Germinal center (tissue), 1 donor: ENCODE data around the gene CCDC93.

Experiments used
- DNase-seq: peaks from one replicate; pipeline ENCODE4 v3.0.0; 2012; ENCODE audit warnings: mixed read lengths, low spot score

CCDC93 gene

DNA sequence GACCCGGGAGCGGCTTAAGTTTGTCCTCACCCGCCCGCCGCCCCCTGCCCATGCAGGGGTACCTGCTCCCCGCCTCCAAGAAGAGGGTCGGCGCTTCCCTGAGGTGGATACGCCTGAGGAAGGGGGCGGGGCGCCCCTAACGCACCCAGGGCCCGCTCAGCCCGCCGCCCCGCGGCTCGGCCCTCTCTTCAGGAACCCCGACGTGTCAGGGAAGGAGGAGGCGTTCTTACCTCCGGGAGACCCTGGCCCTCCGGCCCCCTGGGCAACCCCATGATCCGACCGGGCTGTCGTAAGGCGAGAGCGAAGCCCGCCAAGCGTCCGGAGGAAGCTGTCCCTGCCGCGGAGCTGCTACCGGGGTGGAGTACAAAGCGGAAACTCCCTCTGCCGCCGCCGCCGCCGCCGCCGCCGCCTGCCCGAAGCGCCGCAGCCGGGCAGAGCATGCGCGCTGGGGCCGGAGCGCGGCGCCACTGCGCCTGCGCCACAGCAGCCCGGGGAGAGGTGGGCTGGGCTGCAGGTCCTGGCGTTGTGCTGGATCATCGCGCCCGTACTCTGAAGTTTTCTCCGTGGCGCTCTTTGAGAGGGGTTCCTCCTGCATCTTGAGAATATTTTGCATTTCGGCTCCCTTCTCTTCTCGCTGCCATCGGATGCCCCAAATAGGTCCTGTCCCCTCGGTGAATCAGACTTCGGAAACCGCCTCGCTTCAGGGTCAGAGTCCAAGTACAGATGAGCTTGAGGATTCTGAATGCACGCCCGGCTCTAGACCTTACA, at the start of gene CCDC93:
Gene CCDC93 (minus strand): TSS at position 347 of the 768 bp plus-strand sequence. CDS start 75 bp downstream, at position 272.
- DNase-seq: peak; percentile 99

DNA sequence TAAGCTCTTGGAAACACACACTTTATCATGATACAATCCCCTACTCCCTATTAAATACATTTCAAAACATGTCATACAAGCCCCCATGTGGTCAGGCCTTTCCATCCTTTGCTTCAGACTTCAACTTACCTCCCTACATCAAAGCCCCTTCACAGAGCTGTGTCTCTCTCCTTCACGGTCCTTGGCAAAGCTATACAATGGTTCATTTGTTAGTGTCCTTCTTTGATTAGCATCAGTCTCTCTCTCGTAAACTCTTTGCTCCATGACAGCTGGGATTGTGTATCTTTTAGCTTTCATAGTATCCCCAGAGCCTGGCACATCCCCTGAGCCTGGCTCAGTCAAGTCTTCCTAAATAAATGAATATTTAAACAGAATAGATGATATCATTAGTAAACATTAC, 48.8 kb upstream of the CCDC93 start:
- no peak for DNase-seq

DNA sequence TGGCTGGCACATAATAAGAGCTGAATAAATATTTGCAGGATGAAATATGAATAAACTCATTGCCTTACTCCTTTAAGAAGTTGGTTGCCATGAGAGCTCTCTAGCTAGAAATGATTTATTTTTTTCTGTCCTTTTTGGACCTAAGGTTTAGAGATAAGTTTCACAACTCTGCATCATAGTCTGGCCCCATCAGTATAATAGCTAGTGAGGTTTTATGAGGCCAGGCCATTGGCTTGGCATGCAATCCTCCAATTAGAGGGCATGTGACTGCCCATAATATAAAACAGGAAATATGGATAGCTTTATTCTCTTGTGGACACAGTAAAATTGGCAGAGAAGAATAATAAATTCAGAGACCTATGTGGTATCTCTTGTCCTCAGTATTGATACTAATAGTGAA, 48.2 kb upstream of the CCDC93 start:
- no peak for DNase-seq

GRCh38 chr2:118061135-118061955, 47.5 kb upstream of the CCDC93 start:
- DNase-seq: peak; percentile 18

- no peak for DNase-seq
These were observed 46.1 kb upstream of the CCDC93 start for GRCh38 chr2:118059919-118060478.

DNA sequence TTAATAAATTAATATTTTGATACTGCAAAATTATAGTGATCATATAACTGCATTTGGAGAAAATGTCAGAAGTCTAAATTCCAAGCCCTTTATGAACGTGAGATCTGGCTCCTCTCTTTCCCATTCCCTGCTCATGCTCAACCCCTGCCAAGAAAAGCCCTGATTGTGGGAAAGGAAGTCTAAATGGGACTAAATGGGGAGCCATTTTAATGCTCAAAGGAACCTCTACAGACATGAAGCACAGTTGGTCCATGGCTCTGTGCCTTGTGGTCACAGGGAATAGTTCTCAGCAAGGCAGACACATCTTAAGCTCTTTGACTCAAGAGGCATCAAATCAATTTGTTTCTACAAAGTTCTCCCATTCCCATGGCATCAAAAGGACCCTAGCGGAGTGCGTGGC, 45.1 kb upstream of the CCDC93 start:
- DNase-seq: no peak

- no peak for DNase-seq
These were observed 42.9 kb upstream of the CCDC93 start for GRCh38 chr2:118056801-118057200.

DNA sequence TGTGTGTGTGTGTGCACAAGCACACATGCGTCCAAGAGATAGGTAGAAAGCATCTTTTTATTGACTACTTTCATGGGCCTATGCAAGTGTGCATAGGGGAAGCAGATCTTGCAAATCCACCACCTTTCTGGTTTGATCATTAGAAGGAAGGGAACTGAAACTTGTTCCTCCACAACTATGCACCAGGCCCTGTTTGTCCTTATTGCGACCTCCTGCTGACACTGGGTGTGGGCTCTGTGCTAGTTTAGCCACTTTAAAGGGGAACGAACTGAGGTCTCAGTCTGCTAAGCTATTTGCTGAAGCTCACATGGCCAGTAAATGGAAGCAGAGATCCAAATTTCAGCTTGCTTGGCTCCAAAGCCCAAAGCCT, 42.3 kb upstream of the CCDC93 start:
- peak; percentile 53 for DNase-seq

DNA sequence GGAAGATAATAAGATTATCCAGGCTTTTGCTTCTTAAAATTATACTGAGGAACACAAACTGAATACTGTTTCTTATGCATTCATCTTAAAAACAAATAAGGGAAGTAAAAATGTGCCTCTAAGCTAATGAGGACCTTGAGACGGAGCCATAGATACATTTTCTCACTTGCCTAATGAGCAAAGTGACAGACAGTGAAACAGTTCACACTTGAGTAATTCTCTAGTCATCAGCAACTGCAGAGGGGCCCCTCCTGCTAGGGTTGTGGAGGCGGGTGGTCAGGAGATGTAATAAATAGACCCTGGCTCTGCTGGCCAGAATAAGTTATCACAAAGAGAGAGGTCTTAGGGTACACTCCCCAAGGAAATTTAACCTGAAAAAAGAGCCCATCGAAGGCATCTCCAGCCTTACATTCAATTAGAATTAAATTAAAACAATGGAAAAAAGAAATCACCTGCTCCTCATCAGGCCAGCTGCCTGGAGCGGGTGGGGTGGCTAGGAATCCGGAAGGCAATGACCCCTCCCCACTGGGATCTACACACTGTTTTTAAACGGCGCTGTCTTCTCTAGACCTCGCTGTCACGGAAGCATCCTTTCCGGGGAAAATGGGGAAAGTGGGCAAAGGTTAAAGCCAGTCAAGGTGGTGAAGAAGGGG, 41.8 kb upstream of the CCDC93 start:
- peak; percentile 27 for DNase-seq

GRCh38 chr2:118054213-118055008, 40.5 kb upstream of the CCDC93 start:
- no peak for DNase-seq

- DNase-seq: no peak
These were observed 39.8 kb upstream of the CCDC93 start for GRCh38 chr2:118053681-118054080.

GRCh38 chr2:118052474-118052873, 38.6 kb upstream of the CCDC93 start:
- DNase-seq: no peak

- no peak for DNase-seq
These were observed 38.0 kb upstream of the CCDC93 start for GRCh38 chr2:118051826-118052358.

DNA sequence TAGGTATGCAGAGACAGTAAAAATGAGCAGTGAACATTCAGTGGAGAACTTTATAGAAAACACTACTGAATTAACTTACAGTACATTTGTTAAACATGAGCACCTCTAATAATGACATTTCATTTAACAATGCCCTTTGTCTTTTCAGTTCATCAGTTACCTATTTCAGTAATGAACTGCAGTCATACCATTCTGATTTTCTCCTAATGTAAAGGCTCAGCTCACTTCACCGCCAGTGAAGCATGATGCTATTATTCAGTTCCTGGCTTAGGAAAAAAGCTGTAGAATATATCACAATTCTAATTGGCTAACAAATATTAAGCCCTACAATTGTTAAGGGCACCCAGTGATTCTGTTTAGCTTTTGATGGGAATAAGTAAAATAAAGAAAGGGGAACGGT, 37.1 kb upstream of the CCDC93 start:
- DNase-seq: no peak

DNA sequence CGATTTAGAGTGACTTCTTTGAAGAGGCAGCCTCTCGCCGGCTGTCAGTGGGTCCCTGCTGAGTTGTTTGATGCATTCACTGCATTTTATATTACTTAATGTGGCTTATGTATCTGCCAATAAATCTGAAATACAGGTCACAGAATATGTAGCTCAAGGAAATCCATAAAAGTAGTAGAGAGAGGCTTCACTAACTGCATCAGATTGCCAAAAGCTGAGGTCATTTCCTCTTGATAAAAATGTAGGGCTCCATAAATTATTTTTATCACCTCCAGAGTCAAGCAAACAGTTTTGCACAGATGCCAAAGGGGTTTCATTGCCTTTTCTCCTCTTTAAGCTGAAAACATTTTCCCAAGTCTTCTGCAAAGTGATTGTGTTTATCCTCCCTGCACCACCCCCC, 36.5 kb upstream of the CCDC93 start:
- no peak for DNase-seq

- no peak for DNase-seq
These were observed 35.9 kb upstream of the CCDC93 start for GRCh38 chr2:118049816-118050140.

GRCh38 chr2:118049140-118049815, 35.4 kb upstream of the CCDC93 start:
- no peak for DNase-seq

DNA sequence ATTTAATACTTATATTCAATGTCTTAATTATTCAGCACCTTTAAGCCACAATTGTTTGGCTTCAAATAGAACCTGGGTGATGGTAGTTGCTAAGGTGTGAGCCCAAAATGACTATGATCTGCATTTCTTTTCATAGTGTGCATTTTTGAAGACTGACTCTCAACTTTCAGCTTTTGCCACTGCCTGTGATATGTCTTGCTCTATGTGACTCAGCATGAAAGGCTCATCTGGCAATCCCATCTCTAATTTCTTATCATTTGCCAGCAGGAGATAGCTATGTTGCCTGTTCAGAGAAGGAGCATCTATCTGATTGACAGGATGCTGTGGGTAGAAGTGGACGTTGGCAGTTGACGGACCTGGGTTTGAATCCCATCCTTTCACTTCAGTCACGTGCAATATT, 34.5 kb upstream of the CCDC93 start:
- DNase-seq: no peak

DNA sequence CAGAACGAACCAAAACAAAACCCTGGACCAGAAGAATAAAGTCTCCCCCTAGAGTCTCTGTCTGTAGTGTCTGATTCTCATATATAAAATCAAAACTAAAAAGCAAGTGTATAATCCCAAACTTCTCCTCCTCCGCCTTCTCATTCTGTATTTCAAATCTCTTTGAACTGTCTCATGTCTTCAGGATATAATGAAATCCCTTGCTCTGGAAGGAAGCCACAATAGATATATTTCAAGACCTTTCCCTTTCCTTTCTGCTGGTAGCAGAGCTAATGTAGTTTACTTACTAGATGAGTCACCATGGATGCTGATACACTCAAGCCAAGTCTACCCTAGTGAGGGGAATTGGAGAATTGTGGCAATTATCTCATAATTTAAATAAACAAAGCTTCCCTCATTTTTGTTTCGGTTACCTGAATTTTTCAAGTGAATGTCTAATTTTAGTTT, 33.5 kb upstream of the CCDC93 start:
- DNase-seq: no peak

DNA sequence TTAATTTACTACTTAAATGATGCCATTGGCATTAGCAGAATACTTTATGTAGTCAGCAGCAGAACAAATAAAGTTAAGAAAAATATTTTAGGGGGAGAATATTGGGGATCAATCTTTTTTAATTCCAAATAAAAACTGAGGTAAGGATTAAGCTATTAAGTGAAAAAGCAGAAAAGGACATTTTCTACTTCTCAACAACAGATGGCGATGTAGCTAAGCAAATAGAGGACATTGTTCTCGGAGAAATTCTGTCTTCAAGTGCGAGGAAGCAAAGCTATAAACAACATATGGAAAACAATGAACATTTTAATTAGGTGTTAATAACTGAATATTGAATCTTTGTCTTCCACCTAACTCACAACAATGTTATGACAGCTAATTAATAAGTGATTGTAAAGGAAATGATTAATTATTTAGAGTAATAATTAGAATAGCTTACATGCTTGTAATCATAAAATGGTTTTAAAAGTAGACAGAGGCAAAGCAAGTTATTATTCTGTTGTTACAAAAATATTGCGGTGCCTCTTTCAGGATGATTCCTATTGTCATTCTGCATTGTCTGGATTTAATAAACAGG, 32.9 kb upstream of the CCDC93 start:
- peak; percentile 19 for DNase-seq

- DNase-seq: no peak
These were observed 31.4 kb upstream of the CCDC93 start for GRCh38 chr2:118045286-118045685.
